ENCODE measurements around the gene RPL13.

The RPL13 gene

DNA sequence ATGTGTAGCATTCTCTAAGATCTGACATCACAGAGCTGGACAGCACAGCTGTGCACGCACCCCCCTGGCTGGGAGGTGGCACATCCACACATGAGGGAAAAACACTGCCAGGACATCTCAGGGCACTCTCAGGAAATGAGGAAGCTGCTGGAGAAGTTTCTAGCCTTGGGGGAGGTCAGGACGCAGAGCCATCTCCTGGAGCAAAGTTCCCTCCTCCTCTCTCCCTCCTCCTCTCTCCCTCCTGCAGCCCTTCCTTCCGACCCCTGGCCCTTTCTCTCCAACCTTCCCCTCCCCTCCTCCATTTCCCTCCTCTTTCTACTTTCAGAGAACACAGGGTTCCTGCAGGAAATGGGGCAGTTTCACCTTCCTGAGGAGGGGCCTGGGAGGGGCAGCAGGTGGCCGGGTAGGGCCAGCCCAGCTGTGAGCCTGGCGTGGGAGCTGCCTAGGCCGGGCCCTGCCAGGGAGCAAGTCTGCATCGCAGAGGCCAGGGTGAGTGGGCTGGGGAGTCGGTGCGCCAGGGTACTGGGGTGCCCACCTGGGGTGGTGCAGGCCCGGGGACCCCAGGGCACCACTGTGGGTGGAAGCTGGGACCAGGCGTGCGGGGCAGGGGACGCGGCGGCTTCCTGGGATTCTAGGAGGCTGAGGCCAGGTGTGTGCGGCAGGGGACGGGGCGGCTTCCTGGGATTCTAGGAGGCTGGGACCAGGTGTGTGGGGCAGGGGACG, 52.9 kb downstream of the RPL13 start, which contains the start of gene DPEP1:
TSS of gene DPEP1 (plus strand) at position 412 of the 723 bp plus-strand sequence. CDS start 16,769 bp downstream, outside the sequence.
- CTCF ChIA-PET: interaction anchor here (1.2 kb wide), 1 partner anchor 13 kb away, joined by 4 read pairs; no protein-coding TSS in a partner anchor
- DNase-seq: no peak
- Mint-ChIP-seq H3K4me1 (peaks cover 22% of the 10 kb centered on the region), H3K9me3 (peaks cover 11% of the 10 kb centered on the region), H3K4me3 (no peak within 1 kb of the TSS), H3K27me3 (peaks cover 16% of the 10 kb centered on the region), H3K36me3 (peaks cover 4% of the 10 kb centered on the region), H3K27ac (peak within 1 kb of the TSS; percentile 42)

DNA sequence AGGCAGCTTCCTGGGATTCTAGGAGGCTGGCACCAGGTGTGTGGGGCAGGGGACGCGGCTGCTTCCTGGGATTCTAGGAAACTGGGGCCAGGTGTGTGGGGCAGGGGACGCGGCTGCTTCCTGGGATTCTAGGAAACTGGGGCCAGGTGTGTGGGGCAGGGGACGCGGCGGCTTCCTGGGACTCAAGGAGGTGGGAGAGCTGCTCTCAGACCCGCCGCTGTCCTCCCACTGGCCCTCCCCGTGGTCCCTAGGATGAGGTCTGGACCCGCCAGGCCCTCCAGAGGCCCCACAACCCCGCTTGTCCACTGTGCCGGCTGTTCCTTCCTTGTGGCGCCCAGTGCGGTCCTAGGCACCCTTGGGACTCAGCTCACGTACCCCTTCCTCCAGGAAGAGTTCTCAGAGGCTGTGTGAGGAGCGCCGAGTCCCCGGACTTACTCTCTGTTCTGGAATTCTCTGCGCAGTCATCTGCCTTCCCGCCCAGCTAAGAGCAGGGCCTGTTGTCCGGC, 53.5 kb downstream of the RPL13 start:
- DNase-seq: no peak
- H3K4me3 Mint-ChIP-seq: no peak overlapping the region
- peaks cover 4% of the 10 kb centered on the region for H3K36me3 Mint-ChIP-seq
- H3K4me1 Mint-ChIP-seq: peaks cover 22% of the 10 kb centered on the region
- peaks cover 11% of the 10 kb centered on the region for H3K9me3 Mint-ChIP-seq
- no peak overlapping the region for H3K27ac Mint-ChIP-seq
- CTCF ChIA-PET: interaction anchor here (1.2 to 2.0 kb wide), 2 partner anchors 12 to 14 kb away, joined by 4 to 6 read pairs; no protein-coding TSS in a partner anchor
- H3K27me3 Mint-ChIP-seq: peaks cover 16% of the 10 kb centered on the region

Data from activated naive CD4-positive, alpha-beta T cell treated with anti-CD3 and anti-CD28 coated beads, Interleukin-2, amount 10 ng/mL, durations not matched to agents 7 days and 5 days (primary cell).